ENCODE data around the gene ZFP36. TPM values are rescaled to one million over a fixed set of nuclear protein-coding genes. Genes with fewer than 3 reads are reported as not detected.

ZFP36 gene
- polyA plus RNA-seq, 3 donors = 29.0 to 60.1 (median 58.5) TPM

- peak; percentile 95 to 99 (median 99) for DNase-seq (ENCODE audit: extremely low read depth in 1 of 11, low read depth in 9 of 11, low spot score in 4 of 11)
Observed at GRCh38 chr19:39412100-39412866, 5.6 kb downstream of the ZFP36 start, which contains the start of gene PLEKHG2. TSS of gene PLEKHG2 (plus strand) at chr19:39412669. CDS start at chr19:39414087, 1,418 bp downstream.

DNA sequence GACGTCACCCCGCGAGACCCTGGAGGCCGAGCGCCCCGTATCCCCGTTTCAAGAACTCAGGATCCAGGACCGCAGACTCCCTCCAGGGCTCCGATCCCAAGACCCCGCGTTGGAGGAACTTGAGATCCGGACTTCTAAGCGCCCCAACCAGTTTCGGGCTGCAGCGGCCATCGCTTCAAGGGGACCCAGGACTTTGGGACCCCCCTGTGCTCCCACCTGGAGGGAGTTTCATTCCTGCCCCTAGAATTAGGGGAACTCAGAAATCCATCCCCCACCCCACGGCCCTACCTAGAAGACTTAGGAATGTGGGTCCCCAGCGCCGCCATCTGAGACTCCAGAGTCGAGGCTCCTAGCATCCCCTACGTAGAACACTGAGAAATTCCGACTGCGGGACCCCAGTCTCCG, 6.2 kb downstream of the ZFP36 start:
- DNase-seq (ENCODE audit: extremely low read depth in 1 of 11, low read depth in 9 of 11, low spot score in 4 of 11) = no peak

DNA sequence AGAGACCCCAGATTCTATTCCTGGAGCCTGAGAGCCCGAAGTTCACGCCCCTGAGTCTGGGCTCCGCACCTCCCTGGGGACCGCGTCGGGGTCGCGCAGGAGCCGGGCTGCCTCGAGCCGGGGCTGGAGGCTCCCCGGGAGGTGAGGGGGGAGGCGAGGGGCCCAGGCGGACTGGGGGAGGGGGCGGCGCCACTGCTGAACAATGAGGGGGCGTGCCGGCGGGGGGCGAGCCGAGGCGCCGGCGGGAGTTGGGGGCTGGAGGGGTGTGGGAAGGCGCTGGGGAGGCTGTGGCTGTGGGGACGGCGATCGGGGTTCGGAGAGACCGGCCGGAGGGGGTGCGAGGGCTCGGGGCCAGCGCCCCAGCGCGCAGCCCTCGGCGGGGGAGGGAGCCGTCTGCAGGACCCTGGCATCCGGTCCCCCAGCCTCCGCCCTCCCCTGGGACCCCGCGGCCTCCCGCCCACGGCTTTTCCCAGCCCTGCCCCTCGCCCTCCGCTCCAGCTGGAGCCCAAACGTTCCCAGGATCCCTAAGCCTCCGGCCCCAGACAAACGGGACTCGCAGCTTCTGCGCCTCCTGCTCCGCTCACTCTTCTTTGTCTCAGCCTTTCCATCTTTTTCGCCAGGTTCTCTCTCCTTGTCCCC, 6.7 kb downstream of the ZFP36 start:
- peak in 4 of 11 donors; percentile 68 to 80 (median 72) for DNase-seq (ENCODE audit: extremely low read depth in 1 of 11, low read depth in 9 of 11, low spot score in 4 of 11)

DNA sequence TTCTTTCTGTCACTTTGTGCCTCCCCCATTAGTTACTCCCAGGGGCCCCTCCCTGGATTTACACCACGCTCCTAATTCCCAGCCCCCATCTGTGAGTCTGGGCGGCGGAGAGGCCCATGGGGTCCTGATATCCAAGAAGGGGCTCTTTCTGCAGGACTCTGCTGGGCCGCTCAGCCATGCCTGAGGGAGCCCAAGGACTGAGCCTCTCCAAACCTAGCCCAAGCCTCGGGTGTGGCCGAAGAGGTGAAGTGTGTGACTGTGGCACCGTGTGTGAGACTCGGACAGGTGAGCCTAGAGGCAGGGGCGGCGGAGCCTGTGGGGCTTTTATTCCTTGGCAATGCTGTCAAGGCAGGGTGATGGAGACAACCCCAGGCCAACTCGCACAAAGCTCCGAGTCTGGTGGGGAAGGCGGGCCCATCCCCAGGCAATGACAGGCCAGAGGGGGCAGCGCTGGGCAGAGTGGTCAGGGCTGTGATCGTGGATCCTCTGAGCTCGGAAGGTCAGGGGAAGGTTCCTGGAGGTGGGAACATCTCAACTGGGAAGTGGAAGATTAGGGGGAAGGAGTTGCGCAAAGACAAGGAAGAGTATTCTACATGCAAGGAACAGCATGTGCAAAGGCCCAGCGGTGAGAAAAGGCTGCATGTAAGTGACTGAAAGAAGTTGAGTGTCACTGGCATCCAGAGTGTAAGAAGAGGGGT, 7.4 kb downstream of the ZFP36 start:
- no peak for DNase-seq (ENCODE audit: extremely low read depth in 1 of 11, low read depth in 9 of 11, low spot score in 4 of 11)

DNA sequence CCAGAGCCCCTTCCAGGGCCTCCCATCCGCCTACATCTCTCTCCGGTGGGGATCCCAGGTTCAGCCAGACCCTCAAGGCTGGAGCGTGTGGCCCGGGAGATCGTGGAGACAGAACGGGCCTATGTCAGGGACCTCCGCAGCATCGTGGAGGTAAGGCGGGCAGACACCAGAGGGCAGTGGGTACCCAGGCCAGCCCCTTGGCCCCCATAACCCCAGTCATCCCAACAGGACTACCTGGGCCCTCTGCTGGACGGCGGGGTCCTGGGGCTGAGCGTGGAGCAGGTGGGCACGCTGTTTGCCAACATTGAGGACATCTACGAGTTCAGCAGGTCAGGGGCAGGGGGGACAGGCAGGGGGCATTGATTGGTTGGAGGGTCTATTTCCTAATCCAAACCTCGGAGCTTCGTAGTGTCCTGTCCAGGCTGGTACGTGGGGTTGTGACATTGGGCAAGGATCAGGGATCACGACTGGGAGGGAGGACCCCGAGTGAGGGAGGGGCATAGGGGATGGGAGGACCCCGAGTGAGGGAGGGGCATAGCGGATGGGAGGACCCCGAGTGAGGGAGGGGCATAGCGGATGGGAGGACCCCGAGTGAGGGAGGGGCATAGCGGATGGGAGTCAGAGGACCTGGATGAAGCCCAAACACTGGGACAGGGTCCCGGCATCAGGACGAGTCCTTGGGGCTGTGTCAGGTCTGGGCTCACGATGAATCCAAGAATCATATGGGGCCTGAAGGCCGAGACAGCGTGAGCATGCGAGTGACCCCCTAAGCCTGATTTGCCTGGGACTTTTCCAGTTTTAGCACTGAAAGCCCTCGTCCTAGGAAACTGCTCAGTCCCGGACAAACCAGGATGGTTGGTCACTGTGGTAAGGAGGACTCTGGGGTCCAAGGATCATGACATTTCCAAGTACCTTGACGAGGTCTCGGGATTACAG, 8.7 kb downstream of the ZFP36 start:
- DNase-seq (ENCODE audit: extremely low read depth in 1 of 11, low read depth in 9 of 11, low spot score in 4 of 11) = no peak

DNA sequence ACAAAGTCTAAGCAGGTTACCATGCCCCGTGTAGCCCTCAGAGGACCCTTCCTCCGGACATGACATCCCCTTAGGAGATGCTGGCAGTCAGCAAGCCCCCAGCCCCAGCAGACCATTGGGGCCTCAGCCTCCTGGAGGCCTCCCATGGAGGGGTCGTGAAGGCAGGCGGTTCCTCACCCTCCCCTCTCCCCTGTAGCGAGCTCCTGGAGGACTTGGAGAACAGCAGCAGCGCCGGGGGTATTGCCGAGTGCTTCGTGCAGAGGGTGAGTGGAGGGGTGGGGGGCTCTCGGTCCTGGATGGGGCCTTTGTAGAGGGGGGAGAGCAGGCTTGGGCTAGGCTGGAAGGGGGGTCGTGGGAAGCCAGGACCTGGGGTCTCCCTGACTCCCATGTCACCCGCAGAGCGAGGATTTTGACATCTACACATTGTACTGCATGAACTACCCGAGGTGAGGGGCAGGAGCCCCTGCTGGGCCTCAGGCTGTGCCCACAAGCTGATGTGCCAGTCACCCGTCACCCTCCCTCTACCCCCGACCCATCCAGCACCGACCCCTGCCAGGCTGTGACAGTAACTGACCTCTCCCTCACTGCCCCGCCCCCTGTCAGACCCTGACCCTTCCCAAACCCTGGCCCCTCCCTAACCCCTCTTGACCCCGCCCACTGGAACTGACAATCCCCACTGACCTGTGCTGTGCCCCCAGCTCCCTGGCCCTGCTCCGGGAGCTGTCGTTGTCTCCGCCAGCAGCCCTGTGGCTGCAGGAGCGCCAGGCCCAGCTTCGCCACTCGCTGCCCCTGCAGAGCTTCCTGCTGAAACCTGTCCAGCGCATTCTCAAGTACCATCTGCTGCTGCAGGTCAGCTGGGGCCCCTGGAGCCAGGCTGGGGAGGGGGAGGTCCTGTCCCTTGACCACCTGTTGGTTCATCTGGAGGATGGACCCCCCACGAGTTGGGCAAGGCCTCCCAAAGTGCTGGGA, 9.8 kb downstream of the ZFP36 start:
- DNase-seq (ENCODE audit: extremely low read depth in 1 of 11, low read depth in 9 of 11, low spot score in 4 of 11) = no peak

- no peak for DNase-seq (ENCODE audit: extremely low read depth in 1 of 11, low read depth in 9 of 11, low spot score in 4 of 11)
Observed at GRCh38 chr19:39417463-39418181, 11.0 kb downstream of the ZFP36 start.

DNA sequence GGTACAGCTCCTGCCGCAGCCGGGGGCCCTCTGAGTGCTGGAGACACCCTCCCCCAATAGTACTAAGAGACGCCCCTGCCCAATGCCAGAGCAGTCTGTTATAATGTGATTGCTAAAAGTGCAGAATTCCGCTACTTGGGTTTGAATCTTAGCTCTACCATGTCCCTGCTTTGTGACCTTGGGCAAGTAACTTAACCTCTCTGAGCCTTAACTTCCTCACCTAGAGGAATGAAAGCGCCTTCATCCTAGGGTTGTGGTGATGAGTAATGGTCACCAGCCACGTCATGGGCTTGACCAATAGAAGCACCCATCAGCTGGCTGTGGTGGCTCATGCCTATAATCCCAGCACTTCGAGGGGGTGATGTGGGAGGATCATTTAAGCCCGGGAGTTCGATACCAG, 12.4 kb downstream of the ZFP36 start:
- no peak for DNase-seq (ENCODE audit: extremely low read depth in 1 of 11, low read depth in 9 of 11, low spot score in 4 of 11)

DNA sequence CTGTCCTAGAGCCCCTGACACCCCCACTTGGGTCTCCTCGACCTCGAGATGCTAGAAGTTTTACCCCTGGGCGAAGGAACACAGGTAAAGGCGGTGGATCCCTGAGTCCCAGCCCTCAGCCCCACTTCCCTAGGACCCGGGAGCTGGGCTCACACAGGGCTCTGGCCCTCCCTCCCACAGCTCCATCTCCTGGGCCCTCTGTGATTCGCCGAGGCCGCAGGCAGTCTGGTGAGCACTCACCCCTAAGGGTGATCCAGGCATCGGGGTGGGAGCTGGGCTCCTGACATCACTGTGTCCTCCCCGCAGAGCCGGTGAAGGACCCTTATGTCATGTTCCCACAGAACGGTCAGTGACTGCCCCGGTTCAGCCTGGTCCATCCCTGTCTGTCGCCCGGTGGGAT, 14.1 kb downstream of the ZFP36 start:
- no peak for DNase-seq (ENCODE audit: extremely low read depth in 1 of 11, low read depth in 9 of 11, low spot score in 4 of 11)

- no peak for DNase-seq (ENCODE audit: extremely low read depth in 1 of 11, low read depth in 9 of 11, low spot score in 4 of 11)
Observed at GRCh38 chr19:39422020-39422419, 15.4 kb downstream of the ZFP36 start.

DNA sequence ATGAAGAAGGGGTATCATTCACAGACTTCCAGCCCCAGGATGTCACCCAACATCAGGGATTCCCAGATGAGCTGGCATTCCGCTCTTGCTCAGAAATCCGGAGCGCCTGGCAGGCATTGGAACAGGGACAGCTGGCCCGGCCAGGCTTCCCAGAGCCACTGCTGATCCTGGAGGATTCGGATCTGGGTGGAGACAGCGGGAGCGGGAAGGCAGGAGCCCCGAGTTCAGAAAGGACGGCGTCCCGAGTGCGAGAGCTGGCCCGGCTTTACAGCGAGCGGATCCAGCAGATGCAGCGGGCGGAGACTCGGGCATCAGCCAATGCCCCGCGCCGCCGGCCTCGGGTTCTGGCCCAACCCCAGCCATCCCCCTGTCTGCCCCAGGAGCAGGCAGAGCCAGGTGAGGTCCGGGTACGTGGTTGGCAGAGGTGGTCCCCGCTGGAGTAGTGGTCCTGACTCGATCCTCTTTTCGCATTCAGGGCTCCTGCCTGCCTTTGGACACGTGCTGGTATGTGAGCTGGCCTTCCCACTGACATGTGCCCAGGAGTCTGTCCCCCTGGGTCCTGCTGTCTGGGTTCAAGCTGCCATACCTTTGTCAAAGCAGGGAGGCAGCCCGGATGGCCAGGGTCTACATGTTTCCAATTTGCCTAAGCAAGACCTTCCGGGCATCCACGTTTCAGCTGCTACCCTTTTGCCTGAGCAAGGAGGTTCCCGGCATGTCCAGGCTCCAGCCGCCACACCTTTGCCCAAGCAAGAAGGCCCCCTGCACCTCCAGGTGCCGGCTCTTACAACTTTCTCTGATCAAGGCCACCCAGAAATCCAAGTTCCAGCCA, 16.8 kb downstream of the ZFP36 start:
- no peak for DNase-seq (ENCODE audit: extremely low read depth in 1 of 11, low read depth in 9 of 11, low spot score in 4 of 11)

- DNase-seq (ENCODE audit: extremely low read depth in 1 of 11, low read depth in 9 of 11, low spot score in 4 of 11) = no peak
Observed at GRCh38 chr19:39424934-39425333, 18.3 kb downstream of the ZFP36 start.

DNA sequence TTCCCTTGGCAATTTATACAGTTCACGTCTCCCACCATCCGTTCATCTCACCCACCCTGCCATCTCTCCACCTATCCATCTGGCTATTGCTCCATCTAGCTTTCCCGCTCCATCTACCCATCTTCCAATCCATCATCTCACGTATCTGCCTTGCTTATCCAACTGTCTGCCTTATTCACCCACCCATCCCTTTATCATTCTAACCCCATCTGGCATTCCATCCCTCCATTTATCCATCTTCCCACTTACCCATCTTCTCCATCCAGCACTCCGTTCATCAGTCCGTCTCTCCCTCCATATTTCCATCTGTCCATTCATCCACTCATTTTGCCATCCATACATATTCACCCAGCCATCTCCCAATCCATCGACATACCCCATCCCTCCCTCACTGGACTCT, 19.1 kb downstream of the ZFP36 start:
- no peak for DNase-seq (ENCODE audit: extremely low read depth in 1 of 11, low read depth in 9 of 11, low spot score in 4 of 11)

DNA sequence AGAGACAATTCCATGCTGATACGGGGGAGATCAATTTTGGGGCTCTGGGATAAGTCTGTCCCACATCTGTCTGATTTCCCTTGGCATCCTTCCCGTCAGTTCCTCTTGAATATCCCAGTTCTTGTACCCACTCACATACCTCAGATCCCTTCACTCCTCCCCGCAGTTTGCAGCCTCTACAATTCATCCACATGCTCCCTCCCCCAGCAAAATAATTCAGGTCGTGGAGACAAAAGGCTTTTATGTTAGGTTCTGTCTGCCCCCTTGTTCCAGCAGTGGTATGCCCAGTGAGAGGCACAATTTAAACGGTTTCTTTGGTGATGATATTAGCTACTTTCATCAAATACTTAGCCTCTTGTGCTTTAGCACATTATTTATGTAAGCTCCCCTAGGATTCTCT, 19.5 kb downstream of the ZFP36 start:
- DNase-seq (ENCODE audit: extremely low read depth in 1 of 11, low read depth in 9 of 11, low spot score in 4 of 11) = no peak

GRCh38 chr19:39427707-39428106, 21.1 kb downstream of the ZFP36 start:
- no peak for DNase-seq (ENCODE audit: extremely low read depth in 1 of 11, low read depth in 9 of 11, low spot score in 4 of 11)

GRCh38 chr19:39428283-39429112, 21.9 kb downstream of the ZFP36 start:
- peak in 10 of 11 donors; percentile 74 to 91 (median 84) for DNase-seq (ENCODE audit: extremely low read depth in 1 of 11, low read depth in 9 of 11, low spot score in 4 of 11)

Measured in renal cortex interstitium (tissue), 11 donors.